ENCODE measurements around the gene DIP2A. TPM values are rescaled to one million over a fixed set of nuclear protein-coding genes. Genes with fewer than 3 reads are reported as not detected.
A peak's percentile ranks its signal among the peaks of the same experiment; 100 is the strongest.

The DIP2A gene
- total and polyA plus RNA-seq, 2 of the 8 experiments (the other 6 are each of a cell fraction or from before 2014, with no cell fraction given), result 16.0 to 27.1 TPM

DNA sequence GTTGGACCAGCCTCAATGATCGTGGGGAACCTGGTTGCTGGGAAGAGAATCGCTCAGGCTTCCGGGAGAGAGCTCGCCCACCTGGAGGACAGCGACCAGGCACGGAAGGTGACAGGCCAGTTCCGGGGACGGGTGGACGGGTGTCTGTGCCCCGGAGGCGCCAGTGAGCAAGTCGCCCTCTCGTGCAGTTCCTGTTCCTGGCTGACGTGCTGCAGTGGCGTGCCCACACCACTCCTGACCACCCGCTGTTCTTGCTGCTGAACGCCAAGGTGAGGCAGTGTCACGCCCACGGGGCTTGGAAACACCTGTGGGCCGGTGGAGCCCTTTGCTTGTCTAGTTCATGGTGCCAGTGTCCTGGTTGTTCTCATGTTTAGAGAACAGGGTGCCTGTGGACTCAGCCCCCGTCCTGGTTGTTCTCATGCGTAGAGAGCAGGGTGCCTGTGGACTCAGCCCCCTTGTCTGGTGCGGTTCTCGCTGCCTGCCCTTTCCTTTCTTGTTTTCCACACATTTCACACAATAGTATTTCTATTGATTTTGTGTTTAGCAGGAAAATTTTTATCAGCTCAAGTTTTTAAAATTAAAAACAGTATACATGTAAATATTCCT lies 93.0 kb downstream of the DIP2A start:
- FAIRE-seq (no peak), DNase-seq (ENCODE audit: low read depth in 1 of 2, low spot score in 2 of 2) (peak in 1 of 2 experiments; percentile 44)
- Histone ChIP-seq H3K23ac (ENCODE audit: insufficient read length) (no peak overlapping the region), H2BK12ac (ENCODE audit: low read depth, low read length) (no peak overlapping the region), H4K8ac (ENCODE audit: extremely low read depth, insufficient read depth, low read length) (no peak overlapping the region), H3K36me3 (ENCODE audit: control insufficient read depth in 2 of 4, insufficient read depth in 4 of 4, low read length in 3 of 4) (peaks cover 0 to 26% (median 10%) of the 10 kb centered on the region in 4 experiments; a peak in 7 of 8 replicates), H4K91ac (replicated peaks; ENCODE audit: insufficient read length, low read length) (no peak overlapping the region), H4K5ac (ENCODE audit: insufficient read length, low read depth, low read length) (no peak overlapping the region), H3K4ac (replicated peaks; ENCODE audit: insufficient read length, low read depth, low read length) (no peak overlapping the region), H2BK120ac (replicated peaks; ENCODE audit: low read depth, low read length) (no peak overlapping the region), H3K79me1 (ENCODE audit: low read depth, low read length) (no peaks in the 10 kb centered on the region), H3K4me2 (ENCODE audit: insufficient read depth in 1 of 2, low read depth in 2 of 2, low read length in 2 of 2) (no peak overlapping the region), H3K23me2 (ENCODE audit: low read depth, low read length) (no peaks in the 10 kb centered on the region; the same call in 1 of the 2 replicates), H3K27me3 (replicated peaks in 1 of 4; ENCODE audit: control insufficient read depth in 3 of 4, extremely low read depth in 1 of 4, insufficient read depth in 3 of 4, low read length in 3 of 4) (no peaks in the 10 kb centered on the region), H2BK5ac (ENCODE audit: low read depth, low read length) (0 out of 2 replicates have a peak overlapping the region, but pooled peaks have one; percentile 26), H2BK20ac (ENCODE audit: low read length) (no peak overlapping the region), H3K9me3 (ENCODE audit: insufficient read depth in 2 of 2, low read depth in 1 of 2, low read length in 1 of 2) (no peaks in the 10 kb centered on the region), H3K56ac (replicated peaks; ENCODE audit: insufficient read length, low read depth, low read length) (no peak overlapping the region), H3K18ac (ENCODE audit: extremely low read depth, low read length) (no peak overlapping the region), H2BK15ac (ENCODE audit: low read length) (no peak overlapping the region), H2AK5ac (ENCODE audit: low read depth, low read length) (no peak overlapping the region), H3K4me1 (replicated peaks in 1 of 4; ENCODE audit: control insufficient read depth in 3 of 4, insufficient read depth in 4 of 4, low read length in 3 of 4) (no peaks in the 10 kb centered on the region), H3K4me3 (ENCODE audit: extremely low read depth in 1 of 4, insufficient read depth in 2 of 4, low read depth in 3 of 4, low read length in 4 of 4) (no peak overlapping the region), H3K9ac (replicated peaks in 1 of 4; ENCODE audit: extremely low read depth in 1 of 4, low read depth in 3 of 4, low read length in 3 of 4) (no peak overlapping the region), H2AFZ (ENCODE audit: low read length) (no peak overlapping the region), H3K14ac (ENCODE audit: insufficient read length) (no peak overlapping the region), H3K27ac (ENCODE audit: low read depth, low read length) (no peak overlapping the region), H4K20me1 (replicated peaks in 1 of 2; ENCODE audit: control insufficient read depth in 1 of 2, insufficient read depth in 2 of 2, low read length in 2 of 2) (peaks cover 0 to 4% of the 10 kb centered on the region in 2 experiments), H3K79me2 (ENCODE audit: control insufficient read depth in 1 of 2, insufficient read depth in 2 of 2, low read length in 2 of 2) (no peaks in the 10 kb centered on the region)
- no peak for TF ChIP-seq CBX5 (IDR thresholded peaks at IDR 0.05; ENCODE audit: low read depth, low read length)
- peak in 1 of 2 experiments; percentile 17; a peak in 1 of 4 replicates for TF ChIP-seq RAD21 (IDR thresholded peaks at IDR 0.05 in 1 of 2, conservative IDR thresholded peaks at IDR 0.05 in 1 of 2; ENCODE audit: low read depth in 2 of 2, low read length in 2 of 2)
- TF ChIP-seq, protein P1, sequence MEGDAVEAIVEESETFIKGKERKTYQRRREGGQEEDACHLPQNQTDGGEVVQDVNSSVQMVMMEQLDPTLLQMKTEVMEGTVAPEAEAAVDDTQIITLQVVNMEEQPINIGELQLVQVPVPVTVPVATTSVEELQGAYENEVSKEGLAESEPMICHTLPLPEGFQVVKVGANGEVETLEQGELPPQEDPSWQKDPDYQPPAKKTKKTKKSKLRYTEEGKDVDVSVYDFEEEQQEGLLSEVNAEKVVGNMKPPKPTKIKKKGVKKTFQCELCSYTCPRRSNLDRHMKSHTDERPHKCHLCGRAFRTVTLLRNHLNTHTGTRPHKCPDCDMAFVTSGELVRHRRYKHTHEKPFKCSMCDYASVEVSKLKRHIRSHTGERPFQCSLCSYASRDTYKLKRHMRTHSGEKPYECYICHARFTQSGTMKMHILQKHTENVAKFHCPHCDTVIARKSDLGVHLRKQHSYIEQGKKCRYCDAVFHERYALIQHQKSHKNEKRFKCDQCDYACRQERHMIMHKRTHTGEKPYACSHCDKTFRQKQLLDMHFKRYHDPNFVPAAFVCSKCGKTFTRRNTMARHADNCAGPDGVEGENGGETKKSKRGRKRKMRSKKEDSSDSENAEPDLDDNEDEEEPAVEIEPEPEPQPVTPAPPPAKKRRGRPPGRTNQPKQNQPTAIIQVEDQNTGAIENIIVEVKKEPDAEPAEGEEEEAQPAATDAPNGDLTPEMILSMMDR (IDR thresholded peaks at IDR 0.05; ENCODE audit: control extremely low read depth in 1 of 3, insufficient read depth in 1 of 3, low read depth in 1 of 3, low read length in 3 of 3), result peak in 2 of 3 experiments; percentile 22 to 40; a peak in 2 of 4 replicates
- 86% methylated on average over 24 of the region's 24 CpGs; no CpG with 5 or more reads in 1 of the 2 experiments for WGBS, 2 experiments (ENCODE audit: extremely low coverage in 1 of 2, insufficient coverage in 1 of 2, insufficient read length in 1 of 2, insufficient replicate concordance in 2 of 2, low coverage in 1 of 2, low lambda C conversion rate in 2 of 2, missing lambda C conversion rate in 1 of 2)
- POLR2A ChIA-PET (ENCODE audit: partially characterized antibody), result no interaction called here
- CTCF ChIA-PET (ENCODE audit: partially characterized antibody), result interaction anchor here (0.7 to 2.7 kb wide), 5 partner anchors 9 to 87 kb away, joined by 3 to 9 read pairs (median 5); partner anchors contain the start of gene PRMT2
